H1 (cell line): ENCODE measurements around the gene KCNK3. TPM values are rescaled to one million over a fixed set of nuclear protein-coding genes. Genes with fewer than 3 reads are reported as not detected.
A peak's percentile ranks its signal among the peaks of the same experiment; 100 is the strongest.

Source experiments
- CTCF ChIA-PET: fragments of 300-600 bp; sonication (Branson Sonifier 250); formaldehyde crosslinking; loops from one replicate; lab custom pipeline; 2021; ENCODE audit not compliant: partially characterized antibody; lab: Charles Lee
- POLR2A ChIA-PET: fragments of 300-600 bp; sonication (Branson Sonifier 250); formaldehyde crosslinking; loops from one replicate; lab custom pipeline; 2021; ENCODE audit warnings: inconsistent platforms; ENCODE audit not compliant: partially characterized antibody; lab: Charles Lee
- DNase-seq, 2 experiments: peaks; one replicate each; pipeline versions ENCODE4 v3.0.0 to v3.0.0-alpha.2; 2010 to 2022; ENCODE audit warnings: low spot score in 2 of 2, low read depth in 1 of 2, mixed read lengths in 1 of 2
- FAIRE-seq: peaks from 2 replicates; lab custom pipeline; 2011; peaks lifted over from hg19 to GRCh38; lab: Jason Lieb, UNC
- H2AFZ ChIP-seq: 2 replicates; pipeline ENCODE4 v1.8.1; 2012; ENCODE audit warnings: low read length, inconsistent platforms
- H2AK5ac ChIP-seq: 2 replicates; pipeline ENCODE4 v1.6.1; 2013; ENCODE audit warnings: low read depth, low read length
- H2BK120ac ChIP-seq: replicated peaks from 2 replicates; pipeline ENCODE3; 2013; ENCODE audit warnings: low read depth, low read length, inconsistent platforms
- H2BK12ac ChIP-seq: 2 replicates; pipeline ENCODE4 v1.6.1; 2013; ENCODE audit warnings: low read depth, low read length
- H2BK15ac ChIP-seq: 2 replicates; pipeline ENCODE4 v1.6.1; 2013; ENCODE audit warnings: low read length
- H2BK20ac ChIP-seq: 2 replicates; pipeline ENCODE4 v1.6.1; 2013; ENCODE audit warnings: low read length
- H2BK5ac ChIP-seq: 2 replicates; pipeline ENCODE4 v1.6.1; 2013; ENCODE audit warnings: low read depth, low read length
- H3K14ac ChIP-seq: 2 replicates; pipeline ENCODE4 v1.6.1; 2013; ENCODE audit warnings: inconsistent platforms; ENCODE audit not compliant: insufficient read length
- H3K18ac ChIP-seq: 2 replicates; pipeline ENCODE4 v1.6.1; 2013; ENCODE audit warnings: low read length; ENCODE audit errors: extremely low read depth
- H3K23ac ChIP-seq: 2 replicates; pipeline ENCODE4 v1.6.1; 2013; ENCODE audit warnings: inconsistent platforms; ENCODE audit not compliant: insufficient read length
- H3K23me2 ChIP-seq: 2 replicates; pipeline ENCODE4 v1.6.1; 2013; ENCODE audit warnings: low read depth, low read length
- H3K27ac ChIP-seq: 2 replicates; pipeline ENCODE4 v1.6.1; 2011; ENCODE audit warnings: low read depth, low read length, inconsistent platforms
- H3K27me3 ChIP-seq, 4 experiments: replicated peaks in 1 of 4; 1 replicate in 1 of 4; 2 replicates in 3 of 4; pipeline versions ENCODE4 v1.6.1 to v1.8.1; 2011 to 2013; ENCODE audit warnings: low read length in 3 of 4, mild to moderate bottlenecking in 3 of 4, inconsistent platforms in 2 of 4, mixed read lengths in 2 of 4, moderate library complexity in 1 of 4; ENCODE audit not compliant: control insufficient read depth in 3 of 4, insufficient read depth in 3 of 4; ENCODE audit errors: extremely low read depth in 1 of 4
- H3K36me3 ChIP-seq, 4 experiments: 2 replicates each; pipeline versions ENCODE4 v1.6.1 to v1.8.1; 2011 to 2013; ENCODE audit warnings: mild to moderate bottlenecking in 4 of 4, low read length in 3 of 4, moderate library complexity in 2 of 4, control low read depth in 1 of 4, inconsistent platforms in 1 of 4; ENCODE audit not compliant: insufficient read depth in 4 of 4, control insufficient read depth in 2 of 4
- H3K4ac ChIP-seq: replicated peaks from 2 replicates; pipeline ENCODE3; 2013; ENCODE audit warnings: low read length, low read depth, mixed read lengths, inconsistent platforms; ENCODE audit not compliant: insufficient read length
- H3K4me1 ChIP-seq, 4 experiments: replicated peaks in 1 of 4; 1 replicate in 1 of 4; 2 replicates in 3 of 4; pipeline versions ENCODE4 v1.6.1 to v1.8.1; 2011 to 2013; ENCODE audit warnings: low read length in 3 of 4, inconsistent platforms in 2 of 4, mixed read lengths in 1 of 4; ENCODE audit not compliant: insufficient read depth in 4 of 4, control insufficient read depth in 3 of 4
- H3K4me2 ChIP-seq, 2 experiments: 2 replicates each; pipeline versions ENCODE4 v1.6.1 to v1.8.1; 2011 to 2013; ENCODE audit warnings: low read depth in 2 of 2, low read length in 2 of 2, control low read depth in 1 of 2, inconsistent platforms in 1 of 2, mild to moderate bottlenecking in 1 of 2; ENCODE audit not compliant: insufficient read depth in 1 of 2
- H3K4me3 ChIP-seq, 4 experiments: fragments of 200-600, 300-600 bp in 1 of 4; sonication (generic), shearing (Covaris generic), sonication (Bioruptor Twin) in 1 of 4; 2 replicates each; pipeline versions ENCODE4 v1.5.1 to v1.8.1; 2011 to 2016; ENCODE audit warnings: low read length in 4 of 4, low read depth in 3 of 4, control low read depth in 2 of 4, inconsistent platforms in 2 of 4, mild to moderate bottlenecking in 2 of 4, mixed read lengths in 1 of 4, moderate library complexity in 1 of 4; ENCODE audit not compliant: insufficient read depth in 2 of 4; ENCODE audit errors: extremely low read depth in 1 of 4
- H3K56ac ChIP-seq: replicated peaks from 2 replicates; pipeline ENCODE3; 2013; ENCODE audit warnings: low read depth, mild to moderate bottlenecking, mixed read lengths, low read length, inconsistent platforms; ENCODE audit not compliant: insufficient read length
- H3K79me1 ChIP-seq: 2 replicates; pipeline ENCODE4 v1.6.1; 2013; ENCODE audit warnings: low read depth, low read length, control low read depth
- H3K79me2 ChIP-seq, 2 experiments: 2 replicates each; pipeline versions ENCODE4 v1.6.1 to v1.8.1; 2012 to 2013; ENCODE audit warnings: low read length in 2 of 2, mild to moderate bottlenecking in 2 of 2, inconsistent platforms in 1 of 2; ENCODE audit not compliant: insufficient read depth in 2 of 2, control insufficient read depth in 1 of 2
- H3K9ac ChIP-seq, 4 experiments: replicated peaks in 1 of 4; 1 replicate in 1 of 4; 2 replicates in 3 of 4; pipeline versions ENCODE4 v1.6.1 to v1.8.1; 2011 to 2013; ENCODE audit warnings: low read depth in 3 of 4, low read length in 3 of 4, control low read depth in 2 of 4, mild to moderate bottlenecking in 2 of 4, moderate library complexity in 2 of 4, inconsistent platforms in 1 of 4; ENCODE audit errors: extremely low read depth in 1 of 4
- H3K9me3 ChIP-seq, 2 experiments: 2 replicates each; pipeline versions ENCODE4 v1.6.1 to v1.8.1; 2012 to 2013; ENCODE audit warnings: mild to moderate bottlenecking in 2 of 2, moderate library complexity in 2 of 2, control low read depth in 1 of 2, inconsistent platforms in 1 of 2, low read depth in 1 of 2, low read length in 1 of 2, mixed read lengths in 1 of 2; ENCODE audit not compliant: insufficient read depth in 2 of 2
- H4K20me1 ChIP-seq, 2 experiments: replicated peaks in 1 of 2; 2 replicates each; pipeline versions ENCODE3 to v1.8.1; 2011 to 2013; ENCODE audit warnings: inconsistent platforms in 2 of 2, low read length in 2 of 2, mild to moderate bottlenecking in 1 of 2; ENCODE audit not compliant: insufficient read depth in 2 of 2, control insufficient read depth in 1 of 2
- H4K5ac ChIP-seq: 2 replicates; pipeline ENCODE4 v1.6.1; 2013; ENCODE audit warnings: low read length, low read depth, mixed read lengths, inconsistent platforms; ENCODE audit not compliant: insufficient read length
- H4K8ac ChIP-seq: 2 replicates; pipeline ENCODE4 v1.8.0; 2013; ENCODE audit warnings: mild to moderate bottlenecking, moderate library complexity, low read length, inconsistent platforms; ENCODE audit not compliant: insufficient read depth; ENCODE audit errors: extremely low read depth
- H4K91ac ChIP-seq: replicated peaks from 2 replicates; pipeline ENCODE3; 2013; ENCODE audit warnings: low read length, mixed read lengths, inconsistent platforms; ENCODE audit not compliant: insufficient read length
- ATF3 ChIP-seq: IDR thresholded peaks from 2 replicates; pipeline ENCODE4 v1.6.1; 2011; ENCODE audit warnings: low read depth, mild to moderate bottlenecking, low read length; ENCODE audit not compliant: insufficient read depth
- BRCA1 ChIP-seq: IDR thresholded peaks from 2 replicates; pipeline ENCODE4 v1.6.1; 2012; ENCODE audit warnings: low read depth, low read length, improper control_type of control experiment
- CHD2 ChIP-seq: IDR thresholded peaks from 2 replicates; pipeline ENCODE4 v1.6.1; 2012; ENCODE audit warnings: low read length, improper control_type of control experiment
- JUN ChIP-seq: IDR thresholded peaks from 2 replicates; pipeline ENCODE4 v1.6.1; 2011; ENCODE audit warnings: low read depth, mild to moderate bottlenecking, improper control_type of control experiment, low read length
- NRF1 ChIP-seq: IDR thresholded peaks from 2 replicates; pipeline ENCODE4 v1.6.1; 2011; ENCODE audit warnings: mild to moderate bottlenecking, low read depth, low read length, improper control_type of control experiment
- WGBS, 2 experiments: shearing (Covaris generic) in 1 of 2; methylation state at CpG; one replicate each; pipeline versions ENCODE4 v1.1.6 to v1.1.7; 2013 to 2015; ENCODE audit warnings: low lambda C conversion rate in 2 of 2, mixed read lengths in 2 of 2, inconsistent platforms in 1 of 2, low coverage in 1 of 2, missing lambda C conversion rate in 1 of 2; ENCODE audit not compliant: insufficient replicate concordance in 2 of 2, insufficient coverage in 1 of 2, insufficient read length in 1 of 2; ENCODE audit errors: extremely low coverage in 1 of 2, missing lambda C conversion rate in 1 of 2; 5-methylcytosine and 5-hydroxymethylcytosine counted together
- polyA plus RNA-seq, 7 experiments: library from polyadenylated mRNA; depleted of rRNA in 3 of 7; stranded (reverse) in 5 of 7; unstranded in 2 of 7; fragments of >200 nt in 5 of 7; fragments of 200-250 nt in 2 of 7; gene quantifications; 1 replicate in 5 of 7; 2 replicates in 1 of 7; 4 replicates in 1 of 7; pipeline versions ENCODE4 v1.2.1 to v1.2.3, GENCODE V29; 2011 to 2013; ENCODE audit warnings: missing spikeins in 2 of 7, mixed read lengths in 2 of 7
- total RNA-seq: library from RNA; stranded (reverse); fragmentation: NEBNext Ultra II Directional; extraction: Animal tissue kit (Norgen Biotek cat#: 25700); gene quantifications from 2 replicates; pipeline ENCODE4 v1.2.1, GENCODE V29; 2021

The KCNK3 gene
- total and polyA plus RNA-seq, 2 of the 8 experiments (the other 6 are each of a cell fraction or from before 2014, with no cell fraction given) = 0.29 to 0.30 TPM

- CTCF ChIA-PET = interaction anchor here (0.7 to 4.4 kb wide), 8 partner anchors 9 to 103 kb away, joined by 3 to 26 read pairs (median 4); no protein-coding TSS in a partner anchor
- H3K4me1 ChIP-seq = peaks cover 0 to 11% (median 5%) of the 10 kb centered on the region in 4 experiments; a peak in 4 of 7 replicates
- TF ChIP-seq CHD2 = no peak
- no peak for TF ChIP-seq NRF1
- TF ChIP-seq BRCA1 = no peak
- TF ChIP-seq JUN = no peak
- TF ChIP-seq ATF3 = no peak
Observed at GRCh38 chr2:26709323-26710110, 17.0 kb downstream of the KCNK3 start.

More at GRCh38 chr2:26709323-26710110, 17.0 kb downstream of the KCNK3 start:
- FAIRE-seq (no peak), DNase-seq (no peak)
- Histone ChIP-seq H3K79me2 (no peaks in the 10 kb centered on the region), H2BK12ac (no peak overlapping the region), H3K4me3 (no peak overlapping the region), H3K9ac (no peak overlapping the region), H3K79me1 (no peaks in the 10 kb centered on the region), H2BK120ac (no peak overlapping the region), H3K56ac (no peak overlapping the region), H4K5ac (no peak overlapping the region), H2BK20ac (no peak overlapping the region), H3K4me2 (no peak overlapping the region), H3K23ac (no peak overlapping the region), H4K91ac (no peak overlapping the region), H3K23me2 (no peaks in the 10 kb centered on the region), H3K18ac (0 out of 2 replicates have a peak overlapping the region, but pooled peaks have one; percentile 13), H2AK5ac (no peak overlapping the region), H3K4ac (no peak overlapping the region), H4K8ac (0 out of 2 replicates have a peak overlapping the region, but pooled peaks have one; percentile 20), H3K27me3 (no peaks in the 10 kb centered on the region; a peak in 1 of 7 replicates), H3K27ac (no peak overlapping the region), H3K14ac (no peak overlapping the region), H2AFZ (no peak overlapping the region), H2BK15ac (no peak overlapping the region), H3K36me3 (no peaks in the 10 kb centered on the region), H4K20me1 (no peaks in the 10 kb centered on the region), H3K9me3 (no peaks in the 10 kb centered on the region), H2BK5ac (0 out of 2 replicates have a peak overlapping the region, but pooled peaks have one; percentile 35)
- 89% methylated on average over 18 of the region's 19 CpGs; no CpG with 5 or more reads in 1 of the 2 experiments for WGBS, 2 experiments
- POLR2A ChIA-PET = interaction anchor here (1.6 kb wide), 1 partner anchor 13 kb away, joined by 3 read pairs; no protein-coding TSS in a partner anchor
